Ishikawa (cell line): Measurements from ENCODE around the gene SH3PXD2A.

ENCODE experiments used
- CEBPB ChIP-seq: IDR thresholded peaks from 2 replicates; pipeline ENCODE4 v1.6.1; 2012
- CREB1 ChIP-seq: IDR thresholded peaks from 2 replicates; pipeline ENCODE4 v1.6.1; 2012; ENCODE audit warnings: low read depth
- EGR1 ChIP-seq: IDR thresholded peaks from 2 replicates; pipeline ENCODE4 v1.6.1; 2012
- EP300 ChIP-seq: IDR thresholded peaks from 2 replicates; pipeline ENCODE4 v1.6.1; 2012; ENCODE audit warnings: borderline replicate concordance
- FOXM1 ChIP-seq: IDR thresholded peaks from 2 replicates; pipeline ENCODE4 v1.6.1; 2012; ENCODE audit warnings: low read depth, borderline replicate concordance
- NFIC ChIP-seq: IDR thresholded peaks from 2 replicates; pipeline ENCODE4 v1.6.1; 2012
- RAD21 ChIP-seq: IDR thresholded peaks from 2 replicates; pipeline ENCODE4 v1.6.1; 2012; ENCODE audit warnings: low read depth
- TAF1 ChIP-seq: IDR thresholded peaks from 2 replicates; pipeline ENCODE4 v1.6.1; 2012; ENCODE audit warnings: low read depth, mild to moderate bottlenecking
- TCF12 ChIP-seq: IDR thresholded peaks from 2 replicates; pipeline ENCODE4 v1.6.1; 2012; ENCODE audit warnings: low read depth
- TEAD4 ChIP-seq: IDR thresholded peaks from 2 replicates; pipeline ENCODE4 v1.6.1; 2012
- YY1 ChIP-seq: IDR thresholded peaks from 2 replicates; pipeline ENCODE4 v1.6.1; 2012; ENCODE audit warnings: low read depth
- ZBTB7A ChIP-seq: IDR thresholded peaks from 2 replicates; pipeline ENCODE4 v1.6.1; 2012; ENCODE audit warnings: low read depth
- TF ChIP-seq, protein P1 (sequence below): IDR thresholded peaks from 2 replicates; pipeline ENCODE4 v1.6.1; 2012; ENCODE audit warnings: low read depth, mild to moderate bottlenecking
- TF ChIP-seq, protein P2 (sequence below): IDR thresholded peaks from 2 replicates; pipeline ENCODE4 v1.6.1; 2012
- TF ChIP-seq, protein P3 (sequence below): IDR thresholded peaks from 2 replicates; pipeline ENCODE4 v1.6.1; 2012

Gene SH3PXD2A

DNA sequence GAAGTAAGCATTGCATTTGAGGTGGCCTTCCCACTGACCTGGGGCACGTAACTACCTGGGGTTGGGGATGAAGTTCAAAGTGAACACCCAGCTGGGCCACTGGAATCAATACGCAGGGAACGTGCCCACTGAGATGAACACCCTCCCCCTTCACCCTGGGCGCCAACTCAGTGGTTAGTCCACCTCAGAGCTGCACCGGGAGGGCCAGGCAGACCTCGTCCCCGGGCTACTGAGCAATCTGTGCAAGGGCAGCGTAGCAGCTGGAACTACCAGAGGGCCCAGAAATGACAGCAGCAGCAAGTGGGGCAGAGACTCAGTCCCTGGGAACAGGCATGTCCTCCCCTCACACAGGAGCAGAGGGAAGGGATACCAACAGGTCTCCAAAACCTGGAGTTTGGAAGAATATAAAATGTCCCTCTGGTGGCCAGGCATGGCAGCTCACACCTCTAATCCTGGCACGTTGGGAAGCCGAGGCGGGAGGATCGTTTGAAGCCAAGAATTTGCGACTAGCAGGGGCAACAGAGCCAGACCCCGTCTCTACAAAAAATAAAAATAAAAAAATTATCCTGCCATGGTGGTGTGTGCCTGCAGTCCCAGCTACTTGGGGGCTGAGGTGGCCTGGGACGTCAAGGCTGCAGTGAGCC lies 143.9 kb downstream of the SH3PXD2A start:
- TF ChIP-seq CEBPB (no peak), ZBTB7A (no peak), YY1 (no peak), EP300 (no peak), EGR1 (no peak), TEAD4 (no peak), NFIC (no peak), TCF12 (no peak), CREB1 (no peak)
- TF ChIP-seq, protein P1, sequence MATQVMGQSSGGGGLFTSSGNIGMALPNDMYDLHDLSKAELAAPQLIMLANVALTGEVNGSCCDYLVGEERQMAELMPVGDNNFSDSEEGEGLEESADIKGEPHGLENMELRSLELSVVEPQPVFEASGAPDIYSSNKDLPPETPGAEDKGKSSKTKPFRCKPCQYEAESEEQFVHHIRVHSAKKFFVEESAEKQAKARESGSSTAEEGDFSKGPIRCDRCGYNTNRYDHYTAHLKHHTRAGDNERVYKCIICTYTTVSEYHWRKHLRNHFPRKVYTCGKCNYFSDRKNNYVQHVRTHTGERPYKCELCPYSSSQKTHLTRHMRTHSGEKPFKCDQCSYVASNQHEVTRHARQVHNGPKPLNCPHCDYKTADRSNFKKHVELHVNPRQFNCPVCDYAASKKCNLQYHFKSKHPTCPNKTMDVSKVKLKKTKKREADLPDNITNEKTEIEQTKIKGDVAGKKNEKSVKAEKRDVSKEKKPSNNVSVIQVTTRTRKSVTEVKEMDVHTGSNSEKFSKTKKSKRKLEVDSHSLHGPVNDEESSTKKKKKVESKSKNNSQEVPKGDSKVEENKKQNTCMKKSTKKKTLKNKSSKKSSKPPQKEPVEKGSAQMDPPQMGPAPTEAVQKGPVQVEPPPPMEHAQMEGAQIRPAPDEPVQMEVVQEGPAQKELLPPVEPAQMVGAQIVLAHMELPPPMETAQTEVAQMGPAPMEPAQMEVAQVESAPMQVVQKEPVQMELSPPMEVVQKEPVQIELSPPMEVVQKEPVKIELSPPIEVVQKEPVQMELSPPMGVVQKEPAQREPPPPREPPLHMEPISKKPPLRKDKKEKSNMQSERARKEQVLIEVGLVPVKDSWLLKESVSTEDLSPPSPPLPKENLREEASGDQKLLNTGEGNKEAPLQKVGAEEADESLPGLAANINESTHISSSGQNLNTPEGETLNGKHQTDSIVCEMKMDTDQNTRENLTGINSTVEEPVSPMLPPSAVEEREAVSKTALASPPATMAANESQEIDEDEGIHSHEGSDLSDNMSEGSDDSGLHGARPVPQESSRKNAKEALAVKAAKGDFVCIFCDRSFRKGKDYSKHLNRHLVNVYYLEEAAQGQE = no peak
- TF ChIP-seq, protein P2, sequence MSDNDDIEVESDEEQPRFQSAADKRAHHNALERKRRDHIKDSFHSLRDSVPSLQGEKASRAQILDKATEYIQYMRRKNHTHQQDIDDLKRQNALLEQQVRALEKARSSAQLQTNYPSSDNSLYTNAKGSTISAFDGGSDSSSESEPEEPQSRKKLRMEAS = no peak

DNA sequence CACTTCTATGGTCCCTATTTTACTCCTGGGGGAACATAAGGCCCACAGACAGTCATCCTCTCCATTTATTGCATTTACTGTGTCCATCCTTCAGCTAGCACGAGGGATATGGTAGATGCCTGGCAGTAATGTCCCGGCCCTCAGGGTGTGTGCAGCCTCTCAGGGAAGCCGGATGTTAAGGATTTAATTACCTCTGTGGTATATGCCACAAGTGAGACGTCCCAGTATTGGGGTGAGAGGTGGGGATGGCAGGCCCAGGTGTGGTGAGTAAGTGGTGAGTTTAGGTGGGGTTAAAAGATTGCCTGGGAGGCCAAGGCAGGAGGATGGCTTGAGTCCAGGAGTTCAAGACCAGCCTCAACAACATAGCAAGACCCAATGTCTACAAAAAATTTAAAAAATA lies 144.9 kb downstream of the SH3PXD2A start:
- TF ChIP-seq CEBPB = no peak
- TF ChIP-seq, protein P1 = no peak
- no peak for TF ChIP-seq TAF1
- no peak for TF ChIP-seq YY1
- TF ChIP-seq EP300 = no peak
- TF ChIP-seq TCF12 = no peak
- TF ChIP-seq EGR1 = no peak
- no peak for TF ChIP-seq RAD21
- no peak for TF ChIP-seq TEAD4
- TF ChIP-seq NFIC = no peak

DNA sequence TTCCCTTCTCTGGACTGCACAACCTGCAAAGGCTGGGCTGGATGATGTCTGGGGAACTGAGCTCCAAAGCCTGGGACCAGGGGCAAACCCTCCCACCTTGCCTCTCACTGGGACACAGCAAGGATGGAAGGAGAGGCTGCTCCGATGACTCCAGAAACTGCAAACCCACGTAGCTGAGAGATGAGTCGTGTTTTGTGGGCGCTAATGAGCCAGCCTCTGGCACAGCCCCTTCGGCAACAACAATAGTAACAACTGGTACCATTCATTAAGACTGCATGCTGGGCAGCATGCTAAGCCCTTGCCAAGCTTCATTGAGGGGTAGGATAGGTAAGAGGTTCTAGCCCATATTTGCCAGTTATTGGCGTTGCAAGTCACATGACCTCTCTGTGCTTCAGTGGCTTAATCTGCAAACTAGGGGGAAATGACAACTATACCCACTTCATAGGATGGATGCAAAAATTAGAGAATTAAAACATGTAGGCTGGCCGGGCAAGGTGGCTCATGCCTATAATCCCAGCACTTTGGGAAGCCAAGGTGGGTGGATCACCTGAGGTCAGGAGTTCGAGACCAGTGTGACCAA lies 145.9 kb downstream of the SH3PXD2A start:
- no peak for TF ChIP-seq EP300
- TF ChIP-seq RAD21 = no peak
- TF ChIP-seq NFIC = 0 out of 2 replicates have a peak, but pooled peaks have one; percentile 3
- TF ChIP-seq, protein P3, sequence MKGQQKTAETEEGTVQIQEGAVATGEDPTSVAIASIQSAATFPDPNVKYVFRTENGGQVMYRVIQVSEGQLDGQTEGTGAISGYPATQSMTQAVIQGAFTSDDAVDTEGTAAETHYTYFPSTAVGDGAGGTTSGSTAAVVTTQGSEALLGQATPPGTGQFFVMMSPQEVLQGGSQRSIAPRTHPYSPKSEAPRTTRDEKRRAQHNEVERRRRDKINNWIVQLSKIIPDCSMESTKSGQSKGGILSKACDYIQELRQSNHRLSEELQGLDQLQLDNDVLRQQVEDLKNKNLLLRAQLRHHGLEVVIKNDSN = peak; percentile 50
- no peak for TF ChIP-seq CREB1
- TF ChIP-seq, protein P2 = no peak
- no peak for TF ChIP-seq FOXM1

DNA sequence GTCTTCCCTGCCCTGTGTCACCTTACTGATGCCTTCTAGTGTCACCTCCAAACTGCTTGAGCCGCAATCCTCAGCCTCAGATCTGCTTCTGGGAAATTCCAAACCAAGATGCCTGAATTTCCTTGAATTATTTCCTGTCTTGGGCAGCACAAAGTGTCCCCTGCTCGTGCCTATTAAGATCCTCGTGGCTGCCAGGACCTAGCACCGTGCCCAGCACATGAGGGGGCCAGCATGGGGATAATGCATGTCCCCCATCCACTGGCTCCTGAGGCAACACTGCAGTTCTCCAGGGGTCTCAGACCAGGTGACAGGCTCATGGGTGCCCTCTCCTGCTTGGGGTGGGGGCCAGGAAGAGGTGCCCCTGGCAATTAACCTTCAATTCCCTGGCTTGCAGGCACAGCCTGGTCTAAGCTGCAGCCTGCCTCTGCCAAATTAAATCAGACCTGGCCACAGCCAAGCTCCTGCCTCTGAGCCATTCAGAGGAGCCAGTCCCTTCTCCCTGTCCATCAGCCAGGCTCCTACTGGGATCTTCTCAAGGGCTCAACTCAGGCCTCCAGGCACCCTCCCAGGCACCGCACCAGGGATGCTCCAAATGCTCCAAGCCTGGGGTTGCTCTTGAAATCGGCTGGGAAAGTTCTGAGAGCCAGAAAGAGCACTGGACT lies 146.6 kb downstream of the SH3PXD2A start:
- TF ChIP-seq, protein P2 = no peak
- 0 out of 2 replicates have a peak, but pooled peaks have one; percentile 0 for TF ChIP-seq NFIC

DNA sequence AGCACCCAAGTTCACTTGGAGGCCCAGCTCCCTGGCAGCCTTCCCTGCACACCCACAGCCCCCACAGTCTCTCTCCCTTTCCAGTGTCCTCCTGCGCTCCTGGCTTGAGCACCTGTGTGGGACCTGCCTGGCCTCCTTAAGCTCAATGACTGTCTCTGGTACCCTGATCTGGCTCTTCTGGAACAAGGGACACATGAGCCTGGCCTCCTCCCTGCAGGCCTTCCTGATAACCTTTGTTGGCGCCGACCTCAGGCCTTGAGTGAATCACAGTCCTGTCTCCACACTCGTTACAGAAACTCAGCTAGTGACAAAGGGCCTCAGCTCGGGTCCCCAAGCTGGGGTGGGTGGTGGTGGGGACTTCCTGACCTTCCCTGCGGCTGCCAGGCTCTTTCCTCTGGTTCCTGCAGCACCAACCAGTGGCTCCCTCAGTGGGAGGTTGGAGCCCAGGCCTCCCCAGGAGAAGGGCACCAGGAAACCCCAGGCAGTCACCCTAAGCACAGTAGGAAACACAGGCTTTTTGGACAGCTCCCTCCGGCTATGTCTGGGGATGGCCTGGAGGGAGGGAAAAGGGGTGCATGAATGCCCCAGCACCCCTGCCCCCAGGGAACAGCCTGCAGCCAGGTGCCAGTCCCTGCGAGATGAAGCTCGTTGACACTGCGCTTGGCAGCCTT lies 147.3 kb downstream of the SH3PXD2A start:
- TF ChIP-seq EP300 = no peak
- no peak for TF ChIP-seq TEAD4
- no peak for TF ChIP-seq EGR1
- TF ChIP-seq, protein P1 = peak; percentile 64; the same call in 1 of the 2 replicates
- TF ChIP-seq, protein P3 = no peak
- no peak for TF ChIP-seq CREB1
- TF ChIP-seq ZBTB7A = no peak
- TF ChIP-seq YY1 = no peak
- TF ChIP-seq, protein P2 = no peak
